ENCODE measurements around the gene CD63. TPM values are rescaled to one million over a fixed set of nuclear protein-coding genes. Genes with fewer than 3 reads are reported as not detected.

CD63 gene
- total and polyA plus RNA-seq, 7 experiments from 2014 or later, result 43.2 to 216 (median 68.7) TPM

DNA sequence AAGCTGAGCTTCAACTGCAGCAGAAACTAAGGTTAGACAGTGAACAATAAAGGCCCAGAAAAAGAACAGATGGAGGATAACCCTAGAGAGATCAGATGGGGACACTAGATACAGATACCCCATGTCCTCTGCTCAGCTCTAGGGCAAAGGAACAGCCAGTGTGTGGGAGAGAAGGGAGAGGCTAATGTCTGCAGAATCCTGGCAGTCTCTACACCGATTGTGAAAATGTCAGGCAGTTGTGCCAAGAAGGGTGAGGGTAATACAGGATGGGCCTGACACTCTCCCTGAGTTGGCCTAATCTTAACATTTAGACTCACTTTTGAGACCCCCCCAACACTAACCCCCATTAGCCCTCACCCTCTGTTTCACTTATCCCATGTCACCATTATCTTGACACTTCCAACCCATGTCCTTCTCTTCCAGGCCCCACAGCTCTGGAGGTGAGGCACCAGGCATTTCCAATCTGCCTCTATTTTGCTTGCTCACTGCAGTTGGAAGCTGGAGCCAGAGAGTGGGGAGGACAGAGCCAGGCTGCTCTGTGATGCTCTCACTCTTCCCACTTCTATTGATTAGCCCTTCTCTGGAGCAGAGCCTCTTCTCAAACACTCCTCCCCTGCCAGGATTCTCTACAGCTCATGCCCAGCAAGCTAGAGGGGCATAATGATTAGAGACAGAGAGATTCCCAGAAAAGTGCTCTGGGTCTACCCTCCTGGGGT lies 16.0 kb downstream of the CD63 start:
- CTCF ChIA-PET, result interaction anchor here (0.7 kb wide), 1 partner anchor 893 kb away, joined by 3 read pairs; no protein-coding TSS in a partner anchor

DNA sequence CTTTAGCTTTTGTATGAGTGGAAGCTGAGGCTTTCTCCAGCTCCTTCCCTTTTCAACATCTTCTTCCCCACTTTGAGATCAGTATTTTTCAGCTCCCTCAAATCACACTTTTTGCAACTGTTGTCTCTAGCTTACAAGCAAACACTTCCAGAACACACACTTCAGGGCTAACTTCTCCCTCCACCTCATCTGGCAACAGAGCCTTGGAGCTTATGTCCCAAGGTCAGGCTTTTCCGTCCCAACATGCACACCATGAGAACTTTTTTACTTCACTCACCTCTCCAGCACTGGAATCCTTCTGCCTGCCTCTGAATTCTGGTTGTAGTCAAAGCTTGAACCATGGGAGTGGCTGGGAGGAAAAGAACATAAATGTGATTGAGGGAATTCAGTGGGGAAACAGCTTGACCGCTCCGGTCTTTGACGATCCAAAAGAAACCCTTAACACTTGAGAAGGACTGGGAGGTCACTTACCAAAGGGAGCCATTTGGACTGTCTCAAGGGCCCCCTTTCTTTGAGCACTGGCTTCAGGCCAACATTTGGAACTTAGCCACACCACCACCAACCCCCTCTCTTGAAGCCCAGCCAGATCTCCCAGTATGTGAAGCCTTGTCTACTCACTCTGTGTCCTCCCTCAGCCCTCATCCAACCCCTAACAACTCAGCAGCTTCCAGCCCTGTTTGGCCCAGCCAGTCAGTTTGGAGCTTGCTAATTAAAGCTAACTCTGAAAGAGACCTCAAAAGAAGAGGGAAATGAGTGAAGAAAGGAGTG lies 16.8 kb downstream of the CD63 start:
- DNase-seq (no peak), ATAC-seq (no peak)
- Mint-ChIP-seq H3K9me3 (peaks cover 0 to 7% (median 0%) of the 10 kb centered on the region in 11 donors), H3K27me3 (peaks cover 0 to 55% (median 22%) of the 10 kb centered on the region in 5 donors), H3K36me3 (no peaks in the 10 kb centered on the region), H3K4me3 (no peak overlapping the region), H3K27ac (peak overlapping the region in 1 of 9 donors; percentile 22), H3K4me1 (peaks cover 22 to 38% (median 34%) of the 10 kb centered on the region in 7 donors)
- Histone ChIP-seq H3K4me1 (ENCODE audit: control insufficient read depth in 2 of 2, insufficient read depth in 2 of 2, low read length in 2 of 2) (peaks cover 16 to 17% of the 10 kb centered on the region in 2 donors), H3K9me3 (ENCODE audit: control insufficient read depth in 2 of 3, low read length in 3 of 3) (no peaks in the 10 kb centered on the region), H3K27me3 (ENCODE audit: control insufficient read depth in 2 of 2, insufficient read depth in 2 of 2, low read length in 2 of 2) (no peaks in the 10 kb centered on the region), H3K27ac (ENCODE audit: low read depth, low read length) (no peak overlapping the region), H3K4me3 (ENCODE audit: low read length) (no peak overlapping the region), H3K36me3 (ENCODE audit: control insufficient read depth in 2 of 3, insufficient read depth in 3 of 3, low read length in 3 of 3) (peaks cover 0 to 4% (median 0%) of the 10 kb centered on the region in 3 experiments)
- ChIA-PET POLR2A (interaction anchor here (2.1 kb wide), 1 partner anchor 11 kb away, joined by 5 read pairs; no protein-coding TSS in a partner anchor), CTCF (no interaction called here)
- intact Hi-C loops (cut with micrococcal nuclease), result no loop called here

More for the DNA sequence above, 16.0 kb downstream of the CD63 start:
- no peak overlapping the region for H3K4me3 Mint-ChIP-seq
- H3K9me3 Mint-ChIP-seq, result peaks cover 0 to 7% (median 0%) of the 10 kb centered on the region in 11 donors
- no peak overlapping the region for H3K4me3 ChIP-seq (ENCODE audit: low read length)
- no peaks in the 10 kb centered on the region for H3K27me3 ChIP-seq (ENCODE audit: control insufficient read depth in 2 of 2, insufficient read depth in 2 of 2, low read length in 2 of 2)
- H3K27me3 Mint-ChIP-seq, result peaks cover 0 to 49% (median 20%) of the 10 kb centered on the region in 5 donors
- POLR2A ChIA-PET, result interaction anchor here (0.7 to 2.1 kb wide), 2 partner anchors 10 to 1874 kb away, joined by 5 to 6 read pairs; no protein-coding TSS in a partner anchor
- H3K4me1 ChIP-seq (ENCODE audit: control insufficient read depth in 2 of 2, insufficient read depth in 2 of 2, low read length in 2 of 2), result peaks cover 21 to 22% of the 10 kb centered on the region in 2 donors
- H3K4me1 Mint-ChIP-seq, result peaks cover 28 to 42% (median 38%) of the 10 kb centered on the region in 7 donors
- intact Hi-C loops (cut with micrococcal nuclease), result no loop called here
- ATAC-seq (no peak), DNase-seq (no peak)
- H3K36me3 ChIP-seq (ENCODE audit: control insufficient read depth in 2 of 3, insufficient read depth in 3 of 3, low read length in 3 of 3), result peaks cover 0 to 4% (median 0%) of the 10 kb centered on the region in 3 experiments
- no peak overlapping the region for H3K27ac ChIP-seq (ENCODE audit: low read depth, low read length)
- no peaks in the 10 kb centered on the region for H3K9me3 ChIP-seq (ENCODE audit: control insufficient read depth in 2 of 3, low read length in 3 of 3)
- no peaks in the 10 kb centered on the region for H3K36me3 Mint-ChIP-seq
- H3K27ac Mint-ChIP-seq, result peak overlapping the region in 1 of 9 donors; percentile 2

DNA sequence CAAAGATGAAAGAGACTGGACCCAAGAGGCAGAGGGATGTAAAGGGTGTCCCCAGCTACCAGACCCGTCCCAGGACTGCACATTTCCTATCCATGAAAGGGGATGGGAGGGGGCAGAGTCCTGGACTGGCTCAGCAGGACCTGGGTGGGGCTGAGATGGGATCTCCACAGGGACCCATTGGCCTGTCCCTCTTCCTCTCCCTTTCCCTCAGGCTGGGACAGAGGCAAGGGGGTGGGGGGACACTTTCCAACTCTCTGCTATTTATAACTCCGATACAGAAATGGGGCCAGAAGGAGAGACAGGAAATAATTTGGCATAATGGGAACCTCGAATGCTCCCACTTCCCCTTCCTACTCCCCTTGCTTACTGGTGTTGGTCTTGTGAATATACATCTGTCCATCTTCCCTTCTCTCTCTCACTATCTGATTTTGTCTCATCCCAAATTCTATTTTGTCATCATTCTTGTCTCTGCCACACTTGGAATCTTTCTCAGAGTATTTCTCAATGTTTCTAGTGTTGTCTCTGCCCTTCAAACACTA lies 20.0 kb downstream of the CD63 start:
- ChIA-PET CTCF (no interaction called here), POLR2A (interaction anchor here (0.6 kb wide), 1 partner anchor 12 kb away, joined by 3 read pairs; no protein-coding TSS in a partner anchor)
- Mint-ChIP-seq H3K4me3 (peak overlapping the region; percentile 68 to 92 (median 82)), H3K4me1 (peaks cover 13 to 23% (median 20%) of the 10 kb centered on the region in 7 donors), H3K27me3 (peaks cover 0 to 74% (median 25%) of the 10 kb centered on the region in 5 donors), H3K27ac (peak overlapping the region in 2 of 9 donors; percentile 7 to 8), H3K9me3 (no peaks in the 10 kb centered on the region), H3K36me3 (no peaks in the 10 kb centered on the region)
- DNase-seq, result no peak
- Histone ChIP-seq H3K4me3 (ENCODE audit: low read length) (no peak overlapping the region), H3K36me3 (ENCODE audit: control insufficient read depth in 2 of 3, insufficient read depth in 3 of 3, low read length in 3 of 3) (no peaks in the 10 kb centered on the region), H3K27ac (ENCODE audit: low read depth, low read length) (no peak overlapping the region), H3K27me3 (ENCODE audit: control insufficient read depth in 2 of 2, insufficient read depth in 2 of 2, low read length in 2 of 2) (no peaks in the 10 kb centered on the region), H3K4me1 (ENCODE audit: control insufficient read depth in 2 of 2, insufficient read depth in 2 of 2, low read length in 2 of 2) (peaks cover 4 to 7% of the 10 kb centered on the region in 2 donors), H3K9me3 (ENCODE audit: control insufficient read depth in 2 of 3, low read length in 3 of 3) (no peaks in the 10 kb centered on the region)
- intact Hi-C loops (cut with micrococcal nuclease), result loop anchor here (1.0 to 5.0 kb wide), 2 partner anchors 8 to 61 kb away; partner anchors contain the start of gene BLOC1S1 (in 1 of the 2)
- no peak for ATAC-seq

DNA sequence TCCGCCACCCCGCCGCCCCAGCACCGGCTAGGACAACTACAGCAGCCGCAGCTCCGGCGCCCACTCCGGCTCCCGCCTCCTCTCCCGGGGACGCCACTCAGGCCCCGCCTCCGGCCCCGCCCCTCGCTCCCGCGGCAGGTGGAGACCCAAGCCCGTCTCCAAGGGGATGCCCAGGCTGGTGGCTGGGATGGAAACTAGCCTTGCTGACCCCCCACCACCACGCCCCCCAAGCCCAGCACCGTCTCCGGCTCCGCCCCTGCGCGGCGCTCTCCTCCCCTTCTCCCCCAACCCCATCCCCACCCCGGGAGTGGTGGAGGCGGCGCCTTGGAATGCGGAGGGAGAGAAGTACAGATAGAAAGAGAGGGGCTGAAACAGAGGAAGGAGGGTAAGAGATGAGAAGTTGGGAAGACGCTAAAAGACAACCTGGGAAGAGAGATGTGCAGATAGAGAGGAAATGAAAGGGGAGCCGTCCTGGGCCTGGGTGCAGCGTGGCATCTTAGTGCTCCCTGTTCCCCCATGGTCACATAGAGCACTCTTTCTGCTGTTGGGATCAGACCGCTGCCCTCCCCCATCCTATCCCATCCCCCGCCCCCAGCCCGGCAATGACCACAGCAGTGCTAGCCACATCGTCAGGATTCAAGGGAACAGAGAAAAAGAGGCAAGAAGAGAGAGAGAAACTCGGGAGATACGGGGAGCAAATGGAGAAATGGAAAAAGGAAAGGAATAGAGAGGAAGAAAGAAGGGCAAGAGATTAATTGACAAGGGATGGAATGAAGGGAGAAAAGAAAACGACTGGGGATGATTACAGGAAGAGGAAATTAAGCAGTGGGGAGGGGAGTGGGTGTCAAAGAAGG lies 20.7 kb downstream of the CD63 start, which contains the start of gene ITGA7:
ITGA7 (minus strand) TSS at position 64 of the 854 bp plus-strand sequence. CDS start 222 bp downstream, outside the sequence.
- H3K4me3 ChIP-seq (ENCODE audit: low read length), result peak within 1 kb of the TSS; percentile 54
- intact Hi-C loops (cut with micrococcal nuclease), result loop anchor here (1.0 to 5.0 kb wide), 2 partner anchors 8 to 61 kb away; partner anchors contain the start of gene BLOC1S1 (in 1 of the 2)
- H3K27ac ChIP-seq (ENCODE audit: low read depth, low read length), result peak within 1 kb of the TSS; percentile 4
- Mint-ChIP-seq H3K36me3 (no peaks in the 10 kb centered on the region), H3K9me3 (no peaks in the 10 kb centered on the region), H3K4me1 (peaks cover 13 to 23% (median 20%) of the 10 kb centered on the region in 7 donors), H3K27me3 (peaks cover 0 to 72% (median 25%) of the 10 kb centered on the region in 5 donors), H3K4me3 (peak within 1 kb of the TSS; percentile 68 to 92 (median 82)), H3K27ac (peak within 1 kb of the TSS in 4 of 9 donors; percentile 7 to 63 (median 42))
- H3K9me3 ChIP-seq (ENCODE audit: control insufficient read depth in 2 of 3, low read length in 3 of 3), result no peaks in the 10 kb centered on the region
- ChIA-PET CTCF (no interaction called here), POLR2A (interaction anchor here (0.6 kb wide), 1 partner anchor 13 kb away, joined by 3 read pairs; no protein-coding TSS in a partner anchor)
- H3K27me3 ChIP-seq (ENCODE audit: control insufficient read depth in 2 of 2, insufficient read depth in 2 of 2, low read length in 2 of 2), result no peaks in the 10 kb centered on the region
- ATAC-seq (peak; percentile 79), DNase-seq (peak in 8 of 9 donors; percentile 24 to 78 (median 38))
- H3K4me1 ChIP-seq (ENCODE audit: control insufficient read depth in 2 of 2, insufficient read depth in 2 of 2, low read length in 2 of 2), result peaks cover 4 to 7% of the 10 kb centered on the region in 2 donors
- H3K36me3 ChIP-seq (ENCODE audit: control insufficient read depth in 2 of 3, insufficient read depth in 3 of 3, low read length in 3 of 3), result no peaks in the 10 kb centered on the region

DNA sequence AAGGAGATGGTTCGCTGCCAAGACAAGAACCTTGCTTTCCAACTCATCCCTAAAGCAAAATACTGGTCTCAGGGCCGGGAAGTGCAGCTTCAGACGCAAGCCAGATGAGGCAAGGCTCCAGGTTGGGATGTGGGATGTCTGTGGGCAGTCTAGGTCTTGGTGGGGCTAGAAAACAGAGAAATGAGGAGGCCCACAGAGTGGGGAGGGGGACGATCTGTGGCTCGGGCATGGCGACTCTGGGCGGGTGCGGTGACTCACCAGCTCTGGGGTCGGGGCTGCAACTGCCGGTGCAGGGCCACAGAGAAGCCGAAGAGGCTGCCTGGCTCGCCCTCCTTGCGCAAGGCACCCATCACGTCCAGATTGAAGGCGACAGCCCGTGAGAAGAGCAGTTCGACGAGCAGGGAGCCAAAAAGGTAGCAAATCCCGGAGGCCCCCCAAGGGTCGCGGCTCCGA lies 21.6 kb downstream of the CD63 start:
- intact Hi-C loops (cut with micrococcal nuclease), result loop anchor here in 1 of 2 donors (5.0 kb wide), 1 partner anchor 60 kb away; no protein-coding TSS in a partner anchor
- ATAC-seq (peak; percentile 47), DNase-seq (no peak)
- Mint-ChIP-seq H3K4me1 (peaks cover 13 to 23% (median 20%) of the 10 kb centered on the region in 7 donors), H3K4me3 (peak overlapping the region; percentile 55 to 92 (median 81)), H3K36me3 (no peaks in the 10 kb centered on the region), H3K27ac (peak overlapping the region in 2 of 9 donors; percentile 25 to 63), H3K27me3 (peaks cover 0 to 67% (median 25%) of the 10 kb centered on the region in 5 donors), H3K9me3 (no peaks in the 10 kb centered on the region)
- POLR2A ChIA-PET, result interaction anchor here (2.2 kb wide), 1 partner anchor 9 kb away, joined by 11 read pairs; the partner anchor contains the start of gene BLOC1S1
- Histone ChIP-seq H3K27me3 (ENCODE audit: control insufficient read depth in 2 of 2, insufficient read depth in 2 of 2, low read length in 2 of 2) (no peaks in the 10 kb centered on the region), H3K4me3 (ENCODE audit: low read length) (no peak overlapping the region), H3K9me3 (ENCODE audit: control insufficient read depth in 2 of 3, low read length in 3 of 3) (no peaks in the 10 kb centered on the region), H3K36me3 (ENCODE audit: control insufficient read depth in 2 of 3, insufficient read depth in 3 of 3, low read length in 3 of 3) (no peaks in the 10 kb centered on the region), H3K27ac (ENCODE audit: low read depth, low read length) (no peak overlapping the region), H3K4me1 (ENCODE audit: control insufficient read depth in 2 of 2, insufficient read depth in 2 of 2, low read length in 2 of 2) (peaks cover 4 to 7% of the 10 kb centered on the region in 2 donors)
- CTCF ChIA-PET, result no interaction called here
